PFSK-1 (cell line): ENCODE measurements around the gene C1orf232.

Source experiments
- FOXP2 ChIP-seq: optimal IDR thresholded peaks from 2 replicates; pipeline ENCODE3; 2011; ENCODE audit warnings: borderline replicate concordance, control low read depth, inconsistent platforms; ENCODE audit not compliant: insufficient read depth; ENCODE audit errors: extremely low read length, extremely low read depth
- POLR2AphosphoS5 ChIP-seq: IDR thresholded peaks from 2 replicates; pipeline ENCODE4 v1.6.1; 2012; ENCODE audit warnings: low read depth, mild to moderate bottlenecking, control low read depth, low read length, moderate library complexity
- TAF1 ChIP-seq: IDR thresholded peaks from 2 replicates; pipeline ENCODE4 v1.6.1; 2012; ENCODE audit warnings: low read length, control low read depth, borderline replicate concordance; ENCODE audit not compliant: insufficient read depth
- TF ChIP-seq, protein P1 (sequence below), 2 experiments: IDR thresholded peaks; 2 replicates each; pipeline versions ENCODE4 v1.6.1 to v1.8.0; 2011 to 2012; ENCODE audit warnings: low read depth in 2 of 2, low read length in 2 of 2, control low read depth in 1 of 2, inconsistent platforms in 1 of 2, mild to moderate bottlenecking in 1 of 2, moderate library complexity in 1 of 2; ENCODE audit not compliant: insufficient read depth in 1 of 2

DNA sequence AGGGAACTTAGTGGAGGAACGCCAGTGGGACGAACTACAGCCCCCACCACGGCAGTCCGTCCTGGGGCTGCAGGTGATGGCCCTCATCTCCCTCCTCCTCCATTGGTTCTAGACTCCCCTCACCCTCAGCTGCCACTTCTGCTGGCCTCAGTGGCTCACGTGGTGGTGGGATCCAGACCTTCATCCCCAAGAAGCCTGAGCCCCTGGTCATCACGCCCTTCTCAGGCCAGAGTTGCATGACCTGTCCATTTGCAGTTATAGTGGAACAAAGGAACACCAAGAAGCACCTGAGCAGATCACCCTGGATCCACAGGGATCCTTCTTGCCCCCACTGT is 22.8 kb downstream of the C1orf232 start:
- TF ChIP-seq, protein P1, sequence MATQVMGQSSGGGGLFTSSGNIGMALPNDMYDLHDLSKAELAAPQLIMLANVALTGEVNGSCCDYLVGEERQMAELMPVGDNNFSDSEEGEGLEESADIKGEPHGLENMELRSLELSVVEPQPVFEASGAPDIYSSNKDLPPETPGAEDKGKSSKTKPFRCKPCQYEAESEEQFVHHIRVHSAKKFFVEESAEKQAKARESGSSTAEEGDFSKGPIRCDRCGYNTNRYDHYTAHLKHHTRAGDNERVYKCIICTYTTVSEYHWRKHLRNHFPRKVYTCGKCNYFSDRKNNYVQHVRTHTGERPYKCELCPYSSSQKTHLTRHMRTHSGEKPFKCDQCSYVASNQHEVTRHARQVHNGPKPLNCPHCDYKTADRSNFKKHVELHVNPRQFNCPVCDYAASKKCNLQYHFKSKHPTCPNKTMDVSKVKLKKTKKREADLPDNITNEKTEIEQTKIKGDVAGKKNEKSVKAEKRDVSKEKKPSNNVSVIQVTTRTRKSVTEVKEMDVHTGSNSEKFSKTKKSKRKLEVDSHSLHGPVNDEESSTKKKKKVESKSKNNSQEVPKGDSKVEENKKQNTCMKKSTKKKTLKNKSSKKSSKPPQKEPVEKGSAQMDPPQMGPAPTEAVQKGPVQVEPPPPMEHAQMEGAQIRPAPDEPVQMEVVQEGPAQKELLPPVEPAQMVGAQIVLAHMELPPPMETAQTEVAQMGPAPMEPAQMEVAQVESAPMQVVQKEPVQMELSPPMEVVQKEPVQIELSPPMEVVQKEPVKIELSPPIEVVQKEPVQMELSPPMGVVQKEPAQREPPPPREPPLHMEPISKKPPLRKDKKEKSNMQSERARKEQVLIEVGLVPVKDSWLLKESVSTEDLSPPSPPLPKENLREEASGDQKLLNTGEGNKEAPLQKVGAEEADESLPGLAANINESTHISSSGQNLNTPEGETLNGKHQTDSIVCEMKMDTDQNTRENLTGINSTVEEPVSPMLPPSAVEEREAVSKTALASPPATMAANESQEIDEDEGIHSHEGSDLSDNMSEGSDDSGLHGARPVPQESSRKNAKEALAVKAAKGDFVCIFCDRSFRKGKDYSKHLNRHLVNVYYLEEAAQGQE (IDR thresholded peaks at IDR 0.05; ENCODE audit: insufficient read depth in 1 of 2, low read depth in 2 of 2, low read length in 2 of 2): no peak
- no peak for TF ChIP-seq TAF1
- no peak for TF ChIP-seq POLR2AphosphoS5
- no peak for TF ChIP-seq FOXP2
